Ishikawa (cell line): ENCODE results near the gene EIF4EBP2.

ENCODE experiments used
- CEBPB ChIP-seq: IDR thresholded peaks from 2 replicates; pipeline ENCODE4 v1.6.1; 2012
- CREB1 ChIP-seq: IDR thresholded peaks from 2 replicates; pipeline ENCODE4 v1.6.1; 2012; ENCODE audit warnings: low read depth
- EGR1 ChIP-seq: IDR thresholded peaks from 2 replicates; pipeline ENCODE4 v1.6.1; 2012
- EP300 ChIP-seq: IDR thresholded peaks from 2 replicates; pipeline ENCODE4 v1.6.1; 2012; ENCODE audit warnings: borderline replicate concordance
- FOXM1 ChIP-seq: IDR thresholded peaks from 2 replicates; pipeline ENCODE4 v1.6.1; 2012; ENCODE audit warnings: low read depth, borderline replicate concordance
- NFIC ChIP-seq: IDR thresholded peaks from 2 replicates; pipeline ENCODE4 v1.6.1; 2012
- RAD21 ChIP-seq: IDR thresholded peaks from 2 replicates; pipeline ENCODE4 v1.6.1; 2012; ENCODE audit warnings: low read depth
- TAF1 ChIP-seq: IDR thresholded peaks from 2 replicates; pipeline ENCODE4 v1.6.1; 2012; ENCODE audit warnings: low read depth, mild to moderate bottlenecking
- TCF12 ChIP-seq: IDR thresholded peaks from 2 replicates; pipeline ENCODE4 v1.6.1; 2012; ENCODE audit warnings: low read depth
- TEAD4 ChIP-seq: IDR thresholded peaks from 2 replicates; pipeline ENCODE4 v1.6.1; 2012
- YY1 ChIP-seq: IDR thresholded peaks from 2 replicates; pipeline ENCODE4 v1.6.1; 2012; ENCODE audit warnings: low read depth
- ZBTB7A ChIP-seq: IDR thresholded peaks from 2 replicates; pipeline ENCODE4 v1.6.1; 2012; ENCODE audit warnings: low read depth
- TF ChIP-seq, protein P1 (sequence below): IDR thresholded peaks from 2 replicates; pipeline ENCODE4 v1.6.1; 2012
- TF ChIP-seq, protein P2 (sequence below): IDR thresholded peaks from 2 replicates; pipeline ENCODE4 v1.6.1; 2012
- TF ChIP-seq, protein P3 (sequence below): IDR thresholded peaks from 2 replicates; pipeline ENCODE4 v1.6.1; 2012; ENCODE audit warnings: low read depth, mild to moderate bottlenecking

The EIF4EBP2 gene

DNA sequence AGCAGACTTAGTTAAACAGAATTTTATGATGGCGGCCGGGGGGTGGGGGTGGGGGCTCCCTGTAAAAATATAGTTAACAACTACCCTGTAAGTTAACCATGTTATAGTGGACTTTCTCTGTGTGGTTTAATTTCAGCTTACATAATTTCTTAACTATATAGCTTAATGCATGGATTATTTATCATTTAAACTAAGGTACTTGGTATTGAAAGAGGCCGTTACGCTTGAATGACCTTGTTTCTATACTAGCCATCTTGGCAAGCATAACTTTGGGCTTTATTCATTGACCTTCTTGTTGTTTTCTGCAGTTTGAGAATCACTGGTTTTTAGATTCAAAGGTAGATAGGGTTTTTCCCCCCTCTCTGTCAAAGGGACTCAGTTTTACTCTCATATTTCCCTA lies 8.4 kb downstream of the EIF4EBP2 start:
- TF ChIP-seq TAF1 (no peak), YY1 (no peak), CREB1 (no peak), TEAD4 (no peak), ZBTB7A (no peak), NFIC (no peak), EP300 (no peak), FOXM1 (no peak)
- TF ChIP-seq, protein P1, sequence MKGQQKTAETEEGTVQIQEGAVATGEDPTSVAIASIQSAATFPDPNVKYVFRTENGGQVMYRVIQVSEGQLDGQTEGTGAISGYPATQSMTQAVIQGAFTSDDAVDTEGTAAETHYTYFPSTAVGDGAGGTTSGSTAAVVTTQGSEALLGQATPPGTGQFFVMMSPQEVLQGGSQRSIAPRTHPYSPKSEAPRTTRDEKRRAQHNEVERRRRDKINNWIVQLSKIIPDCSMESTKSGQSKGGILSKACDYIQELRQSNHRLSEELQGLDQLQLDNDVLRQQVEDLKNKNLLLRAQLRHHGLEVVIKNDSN = no peak
- TF ChIP-seq, protein P2, sequence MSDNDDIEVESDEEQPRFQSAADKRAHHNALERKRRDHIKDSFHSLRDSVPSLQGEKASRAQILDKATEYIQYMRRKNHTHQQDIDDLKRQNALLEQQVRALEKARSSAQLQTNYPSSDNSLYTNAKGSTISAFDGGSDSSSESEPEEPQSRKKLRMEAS = no peak

DNA sequence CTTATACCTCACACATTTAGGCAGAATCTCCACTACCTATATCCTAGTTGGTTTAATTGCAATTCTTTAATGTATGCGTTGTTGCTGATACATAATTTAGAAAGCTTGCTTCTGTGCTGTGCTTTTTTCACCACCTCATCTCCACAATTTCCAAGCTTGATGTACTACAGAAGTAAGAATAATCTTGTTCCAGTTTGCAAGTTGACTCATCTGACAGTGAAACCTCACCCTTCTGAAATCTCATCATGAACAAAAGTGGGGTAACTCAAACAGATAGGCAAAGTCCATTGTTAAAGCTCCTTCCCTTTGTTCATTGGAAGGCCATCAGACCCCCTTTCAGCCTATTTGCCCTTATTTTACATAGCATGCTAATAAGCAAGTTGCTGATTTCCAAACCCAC lies 13.6 kb downstream of the EIF4EBP2 start:
- TF ChIP-seq CREB1 (no peak), TCF12 (no peak), EGR1 (no peak), NFIC (no peak), TAF1 (no peak), FOXM1 (no peak)
- TF ChIP-seq, protein P3, sequence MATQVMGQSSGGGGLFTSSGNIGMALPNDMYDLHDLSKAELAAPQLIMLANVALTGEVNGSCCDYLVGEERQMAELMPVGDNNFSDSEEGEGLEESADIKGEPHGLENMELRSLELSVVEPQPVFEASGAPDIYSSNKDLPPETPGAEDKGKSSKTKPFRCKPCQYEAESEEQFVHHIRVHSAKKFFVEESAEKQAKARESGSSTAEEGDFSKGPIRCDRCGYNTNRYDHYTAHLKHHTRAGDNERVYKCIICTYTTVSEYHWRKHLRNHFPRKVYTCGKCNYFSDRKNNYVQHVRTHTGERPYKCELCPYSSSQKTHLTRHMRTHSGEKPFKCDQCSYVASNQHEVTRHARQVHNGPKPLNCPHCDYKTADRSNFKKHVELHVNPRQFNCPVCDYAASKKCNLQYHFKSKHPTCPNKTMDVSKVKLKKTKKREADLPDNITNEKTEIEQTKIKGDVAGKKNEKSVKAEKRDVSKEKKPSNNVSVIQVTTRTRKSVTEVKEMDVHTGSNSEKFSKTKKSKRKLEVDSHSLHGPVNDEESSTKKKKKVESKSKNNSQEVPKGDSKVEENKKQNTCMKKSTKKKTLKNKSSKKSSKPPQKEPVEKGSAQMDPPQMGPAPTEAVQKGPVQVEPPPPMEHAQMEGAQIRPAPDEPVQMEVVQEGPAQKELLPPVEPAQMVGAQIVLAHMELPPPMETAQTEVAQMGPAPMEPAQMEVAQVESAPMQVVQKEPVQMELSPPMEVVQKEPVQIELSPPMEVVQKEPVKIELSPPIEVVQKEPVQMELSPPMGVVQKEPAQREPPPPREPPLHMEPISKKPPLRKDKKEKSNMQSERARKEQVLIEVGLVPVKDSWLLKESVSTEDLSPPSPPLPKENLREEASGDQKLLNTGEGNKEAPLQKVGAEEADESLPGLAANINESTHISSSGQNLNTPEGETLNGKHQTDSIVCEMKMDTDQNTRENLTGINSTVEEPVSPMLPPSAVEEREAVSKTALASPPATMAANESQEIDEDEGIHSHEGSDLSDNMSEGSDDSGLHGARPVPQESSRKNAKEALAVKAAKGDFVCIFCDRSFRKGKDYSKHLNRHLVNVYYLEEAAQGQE = no peak

DNA sequence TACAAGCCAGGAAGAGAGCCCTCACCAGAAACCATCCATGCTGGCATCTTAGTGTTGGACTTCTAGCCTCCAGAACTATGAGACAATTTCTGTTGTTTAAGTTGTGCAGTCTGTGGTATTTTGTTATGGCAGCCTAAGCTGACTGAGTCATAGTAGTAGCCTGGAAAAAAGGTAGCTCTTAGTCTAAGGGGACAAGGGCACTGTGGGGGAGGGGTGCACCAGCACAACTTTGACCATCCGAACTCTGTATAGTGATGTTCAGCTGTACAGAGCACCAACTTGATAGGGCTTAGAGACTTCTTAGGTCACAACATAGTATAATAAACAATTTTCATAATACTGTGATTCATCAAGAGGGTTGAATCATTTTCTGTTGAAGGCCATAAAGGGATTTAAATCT lies 14.3 kb downstream of the EIF4EBP2 start:
- no peak for TF ChIP-seq CREB1
- TF ChIP-seq NFIC = no peak
- TF ChIP-seq CEBPB = no peak
- TF ChIP-seq TCF12 = no peak
- no peak for TF ChIP-seq YY1
- TF ChIP-seq, protein P2 = no peak
- no peak for TF ChIP-seq RAD21
- TF ChIP-seq EGR1 = no peak
- TF ChIP-seq TAF1 = no peak

DNA sequence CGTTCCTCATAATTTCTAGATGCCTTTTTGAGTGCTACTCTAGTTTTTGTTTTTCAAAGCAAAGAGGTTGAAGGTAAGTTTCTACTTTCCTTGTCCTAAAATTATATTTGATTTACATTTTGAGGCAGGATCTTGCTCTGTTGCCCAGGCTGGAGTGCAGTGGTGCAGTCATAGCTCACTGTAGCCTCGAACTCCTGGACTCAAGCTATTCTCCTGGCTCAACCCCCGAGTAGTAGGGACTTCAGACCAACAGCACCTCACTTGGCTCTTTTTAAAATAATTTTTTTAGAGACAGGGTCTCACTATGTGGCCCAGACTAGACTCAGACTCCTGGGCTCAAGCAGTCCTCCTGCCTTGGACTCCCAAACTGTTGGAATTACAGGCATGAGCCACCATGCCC lies 14.8 kb downstream of the EIF4EBP2 start:
- TF ChIP-seq, protein P2 = no peak
- TF ChIP-seq CEBPB = no peak
- no peak for TF ChIP-seq ZBTB7A

DNA sequence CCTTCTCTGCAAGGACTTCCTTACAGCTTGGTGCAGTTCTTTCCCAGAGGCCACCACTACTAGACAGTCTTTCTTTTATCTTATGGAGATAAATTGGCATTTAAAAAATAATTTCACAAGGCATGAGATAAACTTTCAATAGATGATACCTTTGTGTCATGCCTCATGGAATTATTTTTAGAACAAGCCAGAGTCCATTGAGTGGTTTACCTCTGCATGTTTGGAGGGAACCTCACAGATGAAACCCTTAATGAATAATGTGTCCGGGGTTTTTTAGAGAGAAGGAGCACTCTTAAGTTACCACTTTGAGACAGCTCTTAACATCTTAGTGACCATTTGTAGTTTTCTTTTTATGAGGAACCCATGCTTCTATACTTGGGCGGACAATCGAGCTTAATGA lies 20.4 kb downstream of the EIF4EBP2 start:
- TF ChIP-seq, protein P2 = no peak
- no peak for TF ChIP-seq TCF12
- TF ChIP-seq CEBPB = no peak
- TF ChIP-seq EGR1 = no peak
- no peak for TF ChIP-seq RAD21
- TF ChIP-seq NFIC = no peak
- TF ChIP-seq TAF1 = no peak
- TF ChIP-seq, protein P1 = no peak
- no peak for TF ChIP-seq FOXM1
- no peak for TF ChIP-seq EP300
- no peak for TF ChIP-seq ZBTB7A
- TF ChIP-seq, protein P3 = no peak
- no peak for TF ChIP-seq CREB1
- TF ChIP-seq YY1 = no peak
- no peak for TF ChIP-seq TEAD4

DNA sequence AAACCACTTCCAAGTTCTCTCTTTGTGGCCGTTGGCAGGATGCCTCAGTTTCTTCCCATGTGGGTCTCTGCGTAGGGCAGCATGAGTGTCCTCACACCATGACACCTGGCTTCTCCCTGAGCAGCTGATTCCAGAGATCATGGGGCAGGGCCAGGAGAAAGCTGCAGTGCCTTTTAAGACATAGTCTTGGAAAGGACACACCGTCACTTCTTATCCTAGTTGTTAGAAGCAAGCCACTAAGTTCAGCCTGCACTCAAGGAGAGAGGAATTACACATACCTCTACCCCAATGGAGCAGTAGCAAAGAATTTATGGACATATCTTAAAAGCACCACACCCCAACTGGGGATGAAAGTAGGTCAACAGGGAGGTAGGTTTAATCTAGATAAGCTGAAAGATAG lies 21.2 kb downstream of the EIF4EBP2 start:
- TF ChIP-seq TAF1 (no peak), RAD21 (no peak), ZBTB7A (no peak), TEAD4 (no peak)

DNA sequence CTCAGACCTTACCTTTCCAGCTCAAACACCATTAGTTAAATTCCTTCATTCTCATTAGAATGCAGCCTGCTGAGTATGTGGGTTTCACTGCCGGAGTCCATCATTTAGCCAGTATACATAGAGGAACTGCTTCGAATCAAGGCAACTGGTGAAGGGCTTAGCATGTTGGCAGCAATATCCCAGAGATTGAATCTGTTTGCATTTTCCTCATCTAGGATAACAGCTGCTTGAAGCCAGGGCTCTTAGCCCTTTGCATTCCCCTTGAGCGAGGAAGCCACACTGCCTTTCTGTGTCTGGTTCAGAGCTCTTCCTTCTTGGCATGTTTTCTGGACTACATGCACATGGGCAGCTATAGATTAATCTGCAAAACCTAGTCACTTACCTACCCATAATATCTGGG lies 22.9 kb downstream of the EIF4EBP2 start:
- TF ChIP-seq, protein P2 = no peak
- no peak for TF ChIP-seq EGR1
- TF ChIP-seq FOXM1 = no peak
- no peak for TF ChIP-seq YY1
- no peak for TF ChIP-seq RAD21
- no peak for TF ChIP-seq TAF1
- TF ChIP-seq NFIC = no peak
- no peak for TF ChIP-seq ZBTB7A
- no peak for TF ChIP-seq CREB1
- TF ChIP-seq EP300 = no peak
- TF ChIP-seq, protein P3 = no peak
